HepG2 (cell line): ENCODE results near the gene MIA2. TPM values are rescaled to one million over a fixed set of nuclear protein-coding genes. Genes with fewer than 3 reads are reported as not detected.

ENCODE experiments used
- ATAC-seq: fragments of 200-7000 bp; cut with Tn5 transposase; 3 replicates; pipeline ENCODE4 v1.9.1; 2020; ENCODE audit warnings: mild to moderate bottlenecking, moderate library complexity
- BruUV-seq: library from RNA; stranded (reverse); fragments of 400-500 nt; replicated peaks from 2 replicates; lab custom pipeline; 2021; lab: Mats Ljungman, UMichigan
- CTCF ChIA-PET: fragments of 300-600 bp; formaldehyde crosslinking; extraction: SDS; loops from one replicate; lab custom pipeline; 2021; ENCODE audit warnings: low total read pairs, inconsistent platforms, low intra/inter-chr PET ratio; lab: Yijun Ruan, JAX
- POLR2A ChIA-PET: fragments of 350-600 bp; sonication (Branson Sonifier 250); formaldehyde crosslinking; loops from one replicate; lab custom pipeline; 2020; ENCODE audit warnings: antibody characterized with exemption, inconsistent platforms; lab: Yijun Ruan, JAX
- DNase-seq: peaks from one replicate; pipeline ENCODE4 v3.0.0-alpha.2; 2015; ENCODE audit warnings: low spot score
- FAIRE-seq: peaks from 3 replicates; lab custom pipeline; 2011; peaks lifted over from hg19 to GRCh38; lab: Jason Lieb, UNC
- H2AFZ ChIP-seq: one replicate; pipeline ENCODE4 v1.6.1; 2011; ENCODE audit warnings: low read length, inconsistent platforms
- H3K27ac ChIP-seq: fragments of 300-600 bp; 3 replicates; pipeline ENCODE4 v1.8.0; 2011; ENCODE audit warnings: mixed run types, mild to moderate bottlenecking, mixed read lengths, low read length, inconsistent platforms; ENCODE audit not compliant: insufficient read depth; ENCODE audit errors: extremely low read length
- H3K27me3 ChIP-seq, 2 experiments: fragments of 200-600 bp in 1 of 2; 2 replicates in 1 of 2; 3 replicates in 1 of 2; pipeline versions ENCODE4 v1.6.0 to v1.8.0; 2011; ENCODE audit warnings: low read length in 2 of 2, mild to moderate bottlenecking in 2 of 2, moderate library complexity in 2 of 2, inconsistent platforms in 1 of 2; ENCODE audit not compliant: insufficient read depth in 2 of 2, control insufficient read depth in 1 of 2
- H3K36me3 ChIP-seq, 2 experiments: fragments of 200-600 bp in 1 of 2; replicated peaks in 1 of 2; 2 replicates in 1 of 2; 3 replicates in 1 of 2; pipeline versions ENCODE4 v1.5.1 to v1.8.0; 2011; ENCODE audit warnings: low read length in 2 of 2, inconsistent platforms in 1 of 2; ENCODE audit not compliant: insufficient read depth in 2 of 2, control insufficient read depth in 1 of 2
- H3K4me1 ChIP-seq: 2 replicates; pipeline ENCODE4 v1.5.1; 2012; ENCODE audit warnings: low read length, inconsistent platforms; ENCODE audit not compliant: insufficient read depth
- H3K4me2 ChIP-seq: 2 replicates; pipeline ENCODE4 v1.6.0; 2011; ENCODE audit warnings: low read depth, low read length, inconsistent platforms
- H3K4me3 ChIP-seq, 3 experiments: fragments of 200-600 bp in 1 of 3; sonication (generic), shearing (Covaris generic) in 1 of 3; replicated peaks in 1 of 3; 2 replicates each; pipeline ENCODE4 v1.5.1; 2011 to 2016; ENCODE audit warnings: low read length in 3 of 3, inconsistent platforms in 2 of 3, low read depth in 2 of 3, mild to moderate bottlenecking in 2 of 3, control low read depth in 1 of 3, mixed read lengths in 1 of 3; ENCODE audit not compliant: insufficient read depth in 1 of 3
- H3K79me2 ChIP-seq: one replicate; pipeline ENCODE4 v1.6.1; 2011; ENCODE audit warnings: low read length, inconsistent platforms; ENCODE audit not compliant: insufficient read depth
- H3K9ac ChIP-seq: 2 replicates; pipeline ENCODE4 v1.6.0; 2011; ENCODE audit warnings: mild to moderate bottlenecking, low read depth, low read length, inconsistent platforms; ENCODE audit not compliant: insufficient read depth
- H3K9me3 ChIP-seq: 2 replicates; pipeline ENCODE4 v1.5.1; 2012; ENCODE audit warnings: mild to moderate bottlenecking, low read length
- H4K20me1 ChIP-seq: 2 replicates; pipeline ENCODE4 v1.6.0; 2011; ENCODE audit warnings: inconsistent platforms, mild to moderate bottlenecking, low read length, moderate library complexity; ENCODE audit not compliant: insufficient read depth
- CEBPB ChIP-seq: IDR thresholded peaks from 2 replicates; pipeline ENCODE4 v1.6.1; 2011; ENCODE audit warnings: low read depth, low read length, improper control_type of control experiment, borderline replicate concordance
- DNMT1 ChIP-seq: sonication (generic); formaldehyde crosslinking; IDR thresholded peaks from 2 replicates; pipeline ENCODE4 v1.5.1; 2020; ENCODE audit warnings: mild to moderate bottlenecking, missing genetic modification reagents
- SRSF1 ChIP-seq: fragments of 200-400 bp; formaldehyde crosslinking; optimal IDR thresholded peaks from 2 replicates; pipeline ENCODE3; 2017; ENCODE audit warnings: mild to moderate bottlenecking, low read depth, low read length, moderate library complexity
- TBL1XR1 ChIP-seq: fragments of 150-350 bp; IDR thresholded peaks from 2 replicates; pipeline ENCODE4 v1.6.1; 2014; ENCODE audit warnings: borderline replicate concordance, low read length; ENCODE audit not compliant: partially characterized antibody
- TBX2 ChIP-seq: sonication (generic); formaldehyde crosslinking; IDR thresholded peaks from 2 replicates; pipeline ENCODE4 v1.5.0; 2020; ENCODE audit warnings: missing genetic modification reagents, mild to moderate bottlenecking, borderline replicate concordance
- ZMAT3 ChIP-seq: sonication (generic); formaldehyde crosslinking; conservative IDR thresholded peaks from 2 replicates; pipeline ENCODE4 v1.7.0; 2021; ENCODE audit warnings: missing genetic modification reagents
- ZNF501 ChIP-seq: sonication (generic); formaldehyde crosslinking; IDR thresholded peaks from 2 replicates; pipeline ENCODE4 v1.5.1; 2020; ENCODE audit warnings: mild to moderate bottlenecking, moderate library complexity, missing genetic modification reagents
- ZNF615 ChIP-seq: sonication (generic); formaldehyde crosslinking; IDR thresholded peaks from 2 replicates; pipeline ENCODE4 v1.5.0; 2020; ENCODE audit warnings: mild to moderate bottlenecking, missing genetic modification reagents, borderline replicate concordance
- ZNF709 ChIP-seq: sonication (generic); formaldehyde crosslinking; IDR thresholded peaks from 2 replicates; pipeline ENCODE4 v1.5.0; 2020; ENCODE audit warnings: mild to moderate bottlenecking, missing genetic modification reagents
- in situ Hi-C: cut with HindIII; loops from 2 replicates; pipeline ENCODE4 v1.10.0; 2017; ENCODE audit warnings: low pct_unique_long_range_greater_than_20kb; ENCODE audit not compliant: extremely low pct_ligation_motif_present
- intact Hi-C: fragments of 100-400 bp; cut with micrococcal nuclease; formaldehyde crosslinking; loops from one replicate; pipeline ENCODE4 v1.10.0; 2022; ENCODE audit not compliant: unreplicated experiment
- polyA plus RNA-seq, 8 experiments: library from polyadenylated mRNA; depleted of rRNA in 3 of 8; stranded (reverse) in 7 of 8; unstranded in 1 of 8; fragments of >200 nt; fragmentation: Illumina TruSeq in 4 of 8; extraction: Trizol in 4 of 8; gene quantifications; 2 replicates each; pipeline versions ENCODE4 v1.2.1 to v1.2.3, GENCODE V29; 2011 to 2016; ENCODE audit warnings: low read depth in 4 of 8, missing spikeins in 1 of 8, mixed read lengths in 1 of 8; ENCODE audit not compliant: insufficient read depth in 1 of 8
- total RNA-seq, 5 experiments: library from RNA; depleted of rRNA; stranded (reverse); fragments of >200 nt; fragmentation: Illumina TruSeq; extraction: Trizol; gene quantifications; 2 replicates each; pipeline ENCODE4 v1.2.3, GENCODE V29; 2016; ENCODE audit warnings: low read depth in 1 of 5
- TF ChIP-seq, protein P1 (sequence below): fragments of 450-650 bp; IDR thresholded peaks from 2 replicates; pipeline ENCODE4 v1.6.1; 2017
- TF ChIP-seq, protein P2 (sequence below): sonication (generic); formaldehyde crosslinking; conservative IDR thresholded peaks from 2 replicates; pipeline ENCODE4 v1.4.0; 2020; ENCODE audit warnings: missing genetic modification reagents
- TF ChIP-seq, protein P3 (sequence below): sonication (generic); formaldehyde crosslinking; IDR thresholded peaks from 2 replicates; pipeline ENCODE4 v1.9.0; 2021; ENCODE audit warnings: mild to moderate bottlenecking, missing genetic modification reagents
- TF ChIP-seq, protein P4 (sequence below): sonication (generic); formaldehyde crosslinking; IDR thresholded peaks from 2 replicates; pipeline ENCODE4 v1.4.0; 2020; ENCODE audit warnings: missing genetic modification reagents, mild to moderate bottlenecking, borderline replicate concordance
- TF ChIP-seq, protein P5 (sequence below): IDR thresholded peaks from 2 replicates; pipeline ENCODE4 v1.6.1; 2016; ENCODE audit warnings: low read depth, control low read depth

MIA2 gene
- total and polyA plus RNA-seq, 2 of the 13 experiments (the other 11 are each of a cell fraction or from before 2014, with no cell fraction given): 134 to 158 TPM

DNA sequence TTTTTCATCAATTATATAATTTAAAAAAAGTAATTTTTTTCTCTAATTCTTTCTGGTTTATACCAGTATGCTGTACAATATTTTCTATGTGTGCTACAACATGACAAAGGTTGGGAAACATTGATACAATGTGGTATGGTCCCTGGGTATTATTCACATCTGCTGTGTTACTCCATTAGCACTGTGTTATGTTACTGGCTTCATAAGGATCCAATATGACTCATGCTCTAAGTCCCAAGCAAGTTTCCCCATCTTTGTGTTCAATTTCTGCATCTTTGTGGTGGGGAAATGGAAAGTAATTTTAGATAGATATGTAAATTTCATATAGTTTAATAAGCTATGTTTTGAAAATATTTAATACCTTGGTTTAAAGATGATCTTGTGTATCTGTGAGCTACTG lies 162.7 kb downstream of the MIA2 start:
- no peak overlapping the region for H2AFZ ChIP-seq
- no peak overlapping the region for H3K9ac ChIP-seq
- no peaks in the 10 kb centered on the region for H3K27me3 ChIP-seq
- BruUV-seq: no TSS peak
- DNase-seq (no peak), FAIRE-seq (no peak), ATAC-seq (no peak)
- no peaks in the 10 kb centered on the region for H3K9me3 ChIP-seq
- no peak overlapping the region for H3K4me2 ChIP-seq
- POLR2A ChIA-PET: interaction anchor here (1.1 to 1.4 kb wide), 3 partner anchors 129 to 294 kb away, joined by 3 read pairs; partner anchors contain the start of gene TRAPPC6B
- H3K36me3 ChIP-seq: peaks cover 8 to 34% of the 10 kb centered on the region in 2 experiments; a peak in 4 of 5 replicates
- no peak overlapping the region for H3K4me3 ChIP-seq
- H3K4me1 ChIP-seq: no peaks in the 10 kb centered on the region
- H3K79me2 ChIP-seq: no peaks in the 10 kb centered on the region
- CTCF ChIA-PET: no interaction called here
- no peaks in the 10 kb centered on the region for H4K20me1 ChIP-seq
- H3K27ac ChIP-seq: no peak overlapping the region
- in situ Hi-C loops (no loop called here), intact Hi-C loops (no loop called here)
- TF ChIP-seq ZMAT3 (CRISPR knock-in tag) (no peak), TBX2 (CRISPR knock-in tag) (no peak), DNMT1 (CRISPR knock-in tag) (no peak), TBL1XR1 (no peak), CEBPB (no peak), SRSF1 (no peak), ZNF709 (CRISPR knock-in tag) (no peak), ZNF501 (CRISPR knock-in tag) (no peak), ZNF615 (CRISPR knock-in tag) (no peak)
- TF ChIP-seq, protein P1, sequence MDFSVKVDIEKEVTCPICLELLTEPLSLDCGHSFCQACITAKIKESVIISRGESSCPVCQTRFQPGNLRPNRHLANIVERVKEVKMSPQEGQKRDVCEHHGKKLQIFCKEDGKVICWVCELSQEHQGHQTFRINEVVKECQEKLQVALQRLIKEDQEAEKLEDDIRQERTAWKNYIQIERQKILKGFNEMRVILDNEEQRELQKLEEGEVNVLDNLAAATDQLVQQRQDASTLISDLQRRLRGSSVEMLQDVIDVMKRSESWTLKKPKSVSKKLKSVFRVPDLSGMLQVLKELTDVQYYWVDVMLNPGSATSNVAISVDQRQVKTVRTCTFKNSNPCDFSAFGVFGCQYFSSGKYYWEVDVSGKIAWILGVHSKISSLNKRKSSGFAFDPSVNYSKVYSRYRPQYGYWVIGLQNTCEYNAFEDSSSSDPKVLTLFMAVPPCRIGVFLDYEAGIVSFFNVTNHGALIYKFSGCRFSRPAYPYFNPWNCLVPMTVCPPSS: no peak
- TF ChIP-seq, protein P2, sequence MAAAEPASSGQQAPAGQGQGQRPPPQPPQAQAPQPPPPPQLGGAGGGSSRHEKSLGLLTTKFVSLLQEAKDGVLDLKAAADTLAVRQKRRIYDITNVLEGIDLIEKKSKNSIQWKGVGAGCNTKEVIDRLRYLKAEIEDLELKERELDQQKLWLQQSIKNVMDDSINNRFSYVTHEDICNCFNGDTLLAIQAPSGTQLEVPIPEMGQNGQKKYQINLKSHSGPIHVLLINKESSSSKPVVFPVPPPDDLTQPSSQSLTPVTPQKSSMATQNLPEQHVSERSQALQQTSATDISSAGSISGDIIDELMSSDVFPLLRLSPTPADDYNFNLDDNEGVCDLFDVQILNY (CRISPR knock-in tag): no peak
- TF ChIP-seq, protein P3, sequence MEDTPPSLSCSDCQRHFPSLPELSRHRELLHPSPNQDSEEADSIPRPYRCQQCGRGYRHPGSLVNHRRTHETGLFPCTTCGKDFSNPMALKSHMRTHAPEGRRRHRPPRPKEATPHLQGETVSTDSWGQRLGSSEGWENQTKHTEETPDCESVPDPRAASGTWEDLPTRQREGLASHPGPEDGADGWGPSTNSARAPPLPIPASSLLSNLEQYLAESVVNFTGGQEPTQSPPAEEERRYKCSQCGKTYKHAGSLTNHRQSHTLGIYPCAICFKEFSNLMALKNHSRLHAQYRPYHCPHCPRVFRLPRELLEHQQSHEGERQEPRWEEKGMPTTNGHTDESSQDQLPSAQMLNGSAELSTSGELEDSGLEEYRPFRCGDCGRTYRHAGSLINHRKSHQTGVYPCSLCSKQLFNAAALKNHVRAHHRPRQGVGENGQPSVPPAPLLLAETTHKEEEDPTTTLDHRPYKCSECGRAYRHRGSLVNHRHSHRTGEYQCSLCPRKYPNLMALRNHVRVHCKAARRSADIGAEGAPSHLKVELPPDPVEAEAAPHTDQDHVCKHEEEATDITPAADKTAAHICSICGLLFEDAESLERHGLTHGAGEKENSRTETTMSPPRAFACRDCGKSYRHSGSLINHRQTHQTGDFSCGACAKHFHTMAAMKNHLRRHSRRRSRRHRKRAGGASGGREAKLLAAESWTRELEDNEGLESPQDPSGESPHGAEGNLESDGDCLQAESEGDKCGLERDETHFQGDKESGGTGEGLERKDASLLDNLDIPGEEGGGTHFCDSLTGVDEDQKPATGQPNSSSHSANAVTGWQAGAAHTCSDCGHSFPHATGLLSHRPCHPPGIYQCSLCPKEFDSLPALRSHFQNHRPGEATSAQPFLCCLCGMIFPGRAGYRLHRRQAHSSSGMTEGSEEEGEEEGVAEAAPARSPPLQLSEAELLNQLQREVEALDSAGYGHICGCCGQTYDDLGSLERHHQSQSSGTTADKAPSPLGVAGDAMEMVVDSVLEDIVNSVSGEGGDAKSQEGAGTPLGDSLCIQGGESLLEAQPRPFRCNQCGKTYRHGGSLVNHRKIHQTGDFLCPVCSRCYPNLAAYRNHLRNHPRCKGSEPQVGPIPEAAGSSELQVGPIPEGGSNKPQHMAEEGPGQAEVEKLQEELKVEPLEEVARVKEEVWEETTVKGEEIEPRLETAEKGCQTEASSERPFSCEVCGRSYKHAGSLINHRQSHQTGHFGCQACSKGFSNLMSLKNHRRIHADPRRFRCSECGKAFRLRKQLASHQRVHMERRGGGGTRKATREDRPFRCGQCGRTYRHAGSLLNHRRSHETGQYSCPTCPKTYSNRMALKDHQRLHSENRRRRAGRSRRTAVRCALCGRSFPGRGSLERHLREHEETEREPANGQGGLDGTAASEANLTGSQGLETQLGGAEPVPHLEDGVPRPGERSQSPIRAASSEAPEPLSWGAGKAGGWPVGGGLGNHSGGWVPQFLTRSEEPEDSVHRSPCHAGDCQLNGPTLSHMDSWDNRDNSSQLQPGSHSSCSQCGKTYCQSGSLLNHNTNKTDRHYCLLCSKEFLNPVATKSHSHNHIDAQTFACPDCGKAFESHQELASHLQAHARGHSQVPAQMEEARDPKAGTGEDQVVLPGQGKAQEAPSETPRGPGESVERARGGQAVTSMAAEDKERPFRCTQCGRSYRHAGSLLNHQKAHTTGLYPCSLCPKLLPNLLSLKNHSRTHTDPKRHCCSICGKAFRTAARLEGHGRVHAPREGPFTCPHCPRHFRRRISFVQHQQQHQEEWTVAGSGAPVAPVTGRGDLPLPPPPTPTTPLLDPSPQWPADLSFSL (CRISPR knock-in tag): no peak
- TF ChIP-seq, protein P4, sequence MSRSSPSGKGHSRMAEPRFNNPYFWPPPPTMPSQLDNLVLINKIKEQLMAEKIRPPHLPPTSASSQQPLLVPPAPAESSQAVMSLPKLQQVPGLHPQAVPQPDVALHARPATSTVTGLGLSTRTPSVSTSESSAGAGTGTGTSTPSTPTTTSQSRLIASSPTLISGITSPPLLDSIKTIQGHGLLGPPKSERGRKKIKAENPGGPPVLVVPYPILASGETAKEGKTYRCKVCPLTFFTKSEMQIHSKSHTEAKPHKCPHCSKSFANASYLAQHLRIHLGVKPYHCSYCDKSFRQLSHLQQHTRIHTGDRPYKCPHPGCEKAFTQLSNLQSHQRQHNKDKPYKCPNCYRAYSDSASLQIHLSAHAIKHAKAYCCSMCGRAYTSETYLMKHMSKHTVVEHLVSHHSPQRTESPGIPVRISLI (CRISPR knock-in tag): no peak
- TF ChIP-seq, protein P5, sequence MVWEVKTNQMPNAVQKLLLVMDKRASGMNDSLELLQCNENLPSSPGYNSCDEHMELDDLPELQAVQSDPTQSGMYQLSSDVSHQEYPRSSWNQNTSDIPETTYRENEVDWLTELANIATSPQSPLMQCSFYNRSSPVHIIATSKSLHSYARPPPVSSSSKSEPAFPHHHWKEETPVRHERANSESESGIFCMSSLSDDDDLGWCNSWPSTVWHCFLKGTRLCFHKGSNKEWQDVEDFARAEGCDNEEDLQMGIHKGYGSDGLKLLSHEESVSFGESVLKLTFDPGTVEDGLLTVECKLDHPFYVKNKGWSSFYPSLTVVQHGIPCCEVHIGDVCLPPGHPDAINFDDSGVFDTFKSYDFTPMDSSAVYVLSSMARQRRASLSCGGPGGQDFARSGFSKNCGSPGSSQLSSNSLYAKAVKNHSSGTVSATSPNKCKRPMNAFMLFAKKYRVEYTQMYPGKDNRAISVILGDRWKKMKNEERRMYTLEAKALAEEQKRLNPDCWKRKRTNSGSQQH: no peak
